GM12891 (cell line): ENCODE results near the gene SPARC.

ENCODE experiments used
- POLR2A ChIP-seq: IDR thresholded peaks from 2 replicates; pipeline ENCODE4 v1.6.1; 2011; ENCODE audit warnings: low read depth, low read length, control low read depth
- POLR2AphosphoS5 ChIP-seq: IDR thresholded peaks from 2 replicates; pipeline ENCODE4 v1.6.1; 2011; ENCODE audit warnings: low read depth, low read length, control low read depth
- POU2F2 ChIP-seq: IDR thresholded peaks from 2 replicates; pipeline ENCODE4 v1.6.1; 2011; ENCODE audit warnings: low read depth, mild to moderate bottlenecking, control low read depth, low read length, moderate library complexity
- TAF1 ChIP-seq: IDR thresholded peaks from 2 replicates; pipeline ENCODE4 v1.6.1; 2011; ENCODE audit warnings: low read depth, low read length, control low read depth

- TF ChIP-seq POLR2A, result no peak
- no peak for TF ChIP-seq POLR2AphosphoS5
- no peak for TF ChIP-seq TAF1
- no peak for TF ChIP-seq POU2F2
Observed at GRCh38 chr5:151632941-151633340, 53.8 kb downstream of the SPARC start.
